Caco-2 (cell line): Measurements from ENCODE around the gene TMEM63C. TPM values are rescaled to one million over a fixed set of nuclear protein-coding genes. Genes with fewer than 3 reads are reported as not detected.

ENCODE experiments used
- BruUV-seq: library from RNA; stranded (reverse); fragments of 400-500 nt; replicated peaks from 2 replicates; lab custom pipeline; 2021; lab: Mats Ljungman, UMichigan
- CTCF ChIA-PET: fragments of 300-600 bp; sonication (Branson Sonifier 250); formaldehyde crosslinking; loops from one replicate; lab custom pipeline; 2022; ENCODE audit warnings: antibody characterized with exemption; lab: Charles Lee
- POLR2A ChIA-PET: fragments of 300-600 bp; sonication (Branson Sonifier 250); formaldehyde crosslinking; loops from one replicate; lab custom pipeline; 2022; ENCODE audit warnings: antibody characterized with exemption; lab: Charles Lee
- DNase-seq, 2 experiments: peaks; one replicate each; pipeline versions ENCODE4 v3.0.0 to v3.0.0-alpha.2; 2020 to 2022
- H3K27me3 ChIP-seq: replicated peaks from 2 replicates; pipeline ENCODE4 v1.6.0; 2011; ENCODE audit warnings: low read length; ENCODE audit not compliant: control insufficient read depth, insufficient read depth
- H3K36me3 ChIP-seq: 2 replicates; pipeline ENCODE4 v1.5.1; 2011; ENCODE audit warnings: low read length; ENCODE audit not compliant: control insufficient read depth, insufficient read depth
- H3K4me1 ChIP-seq: fragments of 250-450 bp; sonication (Bioruptor Pico); 2 replicates; pipeline ENCODE4 v1.5.1; 2020; ENCODE audit warnings: mild to moderate bottlenecking
- H3K4me3 ChIP-seq: 2 replicates; pipeline ENCODE4 v1.5.1; 2011; ENCODE audit warnings: low read depth, mild to moderate bottlenecking, control low read depth, low read length
- H3K9me3 ChIP-seq: fragments of 250-450 bp; sonication (Bioruptor Pico); 2 replicates; pipeline ENCODE4 v1.5.1; 2020; ENCODE audit warnings: mild to moderate bottlenecking, moderate library complexity
- H3K27ac Mint-ChIP-seq: one replicate; pipeline ENCODE4 v1.8.0; 2022; ENCODE audit warnings: mixed read lengths; ENCODE audit not compliant: unreplicated experiment
- H3K27me3 Mint-ChIP-seq: one replicate; pipeline ENCODE4 v1.8.0; 2022; ENCODE audit warnings: mixed read lengths; ENCODE audit not compliant: insufficient read depth, unreplicated experiment
- H3K36me3 Mint-ChIP-seq: one replicate; pipeline ENCODE4 v1.8.0; 2022; ENCODE audit warnings: mild to moderate bottlenecking, mixed read lengths; ENCODE audit not compliant: insufficient read depth, unreplicated experiment
- H3K4me1 Mint-ChIP-seq: one replicate; pipeline ENCODE4 v1.8.0; 2022; ENCODE audit warnings: low read depth, mixed read lengths; ENCODE audit not compliant: unreplicated experiment
- H3K4me3 Mint-ChIP-seq: one replicate; pipeline ENCODE4 v1.8.0; 2022; ENCODE audit warnings: mild to moderate bottlenecking, moderate library complexity, mixed read lengths; ENCODE audit not compliant: unreplicated experiment
- H3K9me3 Mint-ChIP-seq: one replicate; pipeline ENCODE4 v1.8.0; 2022; ENCODE audit warnings: mixed read lengths; ENCODE audit not compliant: unreplicated experiment
- intact Hi-C: fragments of 100-400 bp; cut with micrococcal nuclease; formaldehyde crosslinking; loops from one replicate; pipeline ENCODE4 v1.10.0; 2022; ENCODE audit not compliant: unreplicated experiment
- total RNA-seq: library from RNA; stranded (reverse); gene quantifications from 2 replicates; pipeline ENCODE4 v1.2.3, GENCODE V29; 2022
- TF ChIP-seq, protein P1 (sequence below), 2 experiments: fragments of 200-600 bp in 1 of 2; IDR thresholded peaks; 1 replicate in 1 of 2; 2 replicates in 1 of 2; pipeline versions ENCODE4 v1.5.1 to v1.8.0; 2011 to 2022; ENCODE audit warnings: antibody characterized with exemption in 1 of 2, control low read depth in 1 of 2, inconsistent platforms in 1 of 2, low read depth in 1 of 2, low read length in 1 of 2, mild to moderate bottlenecking in 1 of 2, moderate library complexity in 1 of 2; ENCODE audit not compliant: insufficient read depth in 1 of 2, severe bottlenecking in 1 of 2, unreplicated experiment in 1 of 2

The TMEM63C gene
- total RNA-seq, 1 experiment from 2014 or later: 1.3 TPM

DNA sequence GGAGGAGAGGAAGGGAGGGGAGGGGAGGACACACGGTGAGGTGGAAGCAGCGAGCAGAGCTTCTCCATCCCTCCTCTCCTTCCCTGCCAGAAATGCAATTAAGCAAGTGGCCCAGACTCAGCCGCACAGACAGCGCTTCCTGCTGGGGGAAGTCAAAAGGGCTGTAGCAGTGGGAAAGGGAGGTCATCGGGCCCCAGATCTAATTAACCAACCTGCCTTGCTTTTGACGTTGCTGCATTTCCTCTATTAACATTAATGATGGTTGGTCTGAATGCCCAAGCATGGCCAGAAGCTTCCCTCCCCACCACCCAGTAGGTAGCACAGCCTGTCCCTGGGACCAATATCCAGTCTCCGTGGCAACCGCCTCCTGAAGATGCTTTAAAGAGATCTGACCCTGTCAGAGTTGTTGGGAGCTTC lies 94.0 kb downstream of the TMEM63C start:
- H3K27me3 Mint-ChIP-seq: no peaks in the 10 kb centered on the region
- TF ChIP-seq, protein P1, sequence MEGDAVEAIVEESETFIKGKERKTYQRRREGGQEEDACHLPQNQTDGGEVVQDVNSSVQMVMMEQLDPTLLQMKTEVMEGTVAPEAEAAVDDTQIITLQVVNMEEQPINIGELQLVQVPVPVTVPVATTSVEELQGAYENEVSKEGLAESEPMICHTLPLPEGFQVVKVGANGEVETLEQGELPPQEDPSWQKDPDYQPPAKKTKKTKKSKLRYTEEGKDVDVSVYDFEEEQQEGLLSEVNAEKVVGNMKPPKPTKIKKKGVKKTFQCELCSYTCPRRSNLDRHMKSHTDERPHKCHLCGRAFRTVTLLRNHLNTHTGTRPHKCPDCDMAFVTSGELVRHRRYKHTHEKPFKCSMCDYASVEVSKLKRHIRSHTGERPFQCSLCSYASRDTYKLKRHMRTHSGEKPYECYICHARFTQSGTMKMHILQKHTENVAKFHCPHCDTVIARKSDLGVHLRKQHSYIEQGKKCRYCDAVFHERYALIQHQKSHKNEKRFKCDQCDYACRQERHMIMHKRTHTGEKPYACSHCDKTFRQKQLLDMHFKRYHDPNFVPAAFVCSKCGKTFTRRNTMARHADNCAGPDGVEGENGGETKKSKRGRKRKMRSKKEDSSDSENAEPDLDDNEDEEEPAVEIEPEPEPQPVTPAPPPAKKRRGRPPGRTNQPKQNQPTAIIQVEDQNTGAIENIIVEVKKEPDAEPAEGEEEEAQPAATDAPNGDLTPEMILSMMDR (IDR thresholded peaks at IDR 0.05; ENCODE audit: insufficient read depth in 1 of 2, low read depth in 1 of 2, low read length in 1 of 2, severe bottlenecking in 1 of 2, unreplicated experiment in 1 of 2): no peak

DNA sequence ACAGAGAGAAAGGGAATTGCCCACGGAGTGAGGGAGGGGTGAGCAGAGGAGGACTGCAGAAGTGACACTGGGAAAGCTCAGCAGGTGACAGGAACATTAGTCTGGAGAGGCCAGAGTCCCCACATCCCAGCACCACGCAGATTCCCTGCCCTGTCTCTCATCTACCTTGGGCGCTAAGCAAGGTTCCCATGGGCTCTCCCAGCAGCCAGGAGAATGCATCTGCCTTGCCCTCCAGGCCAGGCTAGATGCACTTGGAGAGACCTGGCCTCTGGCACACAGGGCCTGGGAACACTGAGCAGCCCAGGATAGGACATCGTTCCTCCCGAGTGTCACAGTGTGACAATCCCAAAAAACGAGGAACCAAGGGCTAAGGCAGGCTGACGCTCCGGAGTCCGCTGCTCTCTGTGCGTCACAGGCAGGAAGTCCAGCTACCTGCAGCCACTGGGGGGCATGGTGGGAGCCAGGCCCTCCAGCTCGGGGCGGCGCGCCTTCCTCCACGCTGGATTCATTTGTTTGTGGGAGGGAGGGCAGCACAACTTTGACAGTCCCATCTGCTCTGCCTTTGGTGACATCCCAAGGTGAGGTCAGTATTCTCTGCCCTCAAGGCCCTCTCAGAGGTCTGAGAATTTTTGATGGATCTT lies 94.8 kb downstream of the TMEM63C start:
- POLR2A ChIA-PET: no interaction called here
- H3K9me3 Mint-ChIP-seq: no peaks in the 10 kb centered on the region
- Histone ChIP-seq H3K36me3 (no peaks in the 10 kb centered on the region), H3K27me3 (no peaks in the 10 kb centered on the region), H3K4me3 (no peak overlapping the region), H3K4me1 (no peaks in the 10 kb centered on the region), H3K9me3 (no peaks in the 10 kb centered on the region)
- DNase-seq: no peak
- CTCF ChIA-PET: interaction anchor here (0.6 kb wide), 1 partner anchor 123 kb away, joined by 4 read pairs; no protein-coding TSS in a partner anchor
- no peaks in the 10 kb centered on the region for H3K27me3 Mint-ChIP-seq
- intact Hi-C loops: no loop called here
- no peaks in the 10 kb centered on the region for H3K4me1 Mint-ChIP-seq
- no TSS peak for BruUV-seq
- TF ChIP-seq, protein P1 (IDR thresholded peaks at IDR 0.05; ENCODE audit: insufficient read depth in 1 of 2, low read depth in 1 of 2, low read length in 1 of 2, severe bottlenecking in 1 of 2, unreplicated experiment in 1 of 2): no peak
- H3K36me3 Mint-ChIP-seq: no peaks in the 10 kb centered on the region
- H3K27ac Mint-ChIP-seq: no peak overlapping the region
- no peak overlapping the region for H3K4me3 Mint-ChIP-seq

More for the DNA sequence above, 94.0 kb downstream of the TMEM63C start:
- DNase-seq: no peak
- H3K4me1 ChIP-seq: no peaks in the 10 kb centered on the region
- no peaks in the 10 kb centered on the region for H3K36me3 ChIP-seq
- intact Hi-C loops: no loop called here
- no peaks in the 10 kb centered on the region for H3K36me3 Mint-ChIP-seq
- POLR2A ChIA-PET: no interaction called here
- no peak overlapping the region for H3K4me3 ChIP-seq
- CTCF ChIA-PET: no interaction called here
- H3K4me3 Mint-ChIP-seq: no peak overlapping the region
- no peaks in the 10 kb centered on the region for H3K9me3 ChIP-seq
- H3K27me3 ChIP-seq: no peaks in the 10 kb centered on the region
- H3K9me3 Mint-ChIP-seq: no peaks in the 10 kb centered on the region
- H3K27ac Mint-ChIP-seq: no peak overlapping the region
- H3K4me1 Mint-ChIP-seq: no peaks in the 10 kb centered on the region
- BruUV-seq: no TSS peak

DNA sequence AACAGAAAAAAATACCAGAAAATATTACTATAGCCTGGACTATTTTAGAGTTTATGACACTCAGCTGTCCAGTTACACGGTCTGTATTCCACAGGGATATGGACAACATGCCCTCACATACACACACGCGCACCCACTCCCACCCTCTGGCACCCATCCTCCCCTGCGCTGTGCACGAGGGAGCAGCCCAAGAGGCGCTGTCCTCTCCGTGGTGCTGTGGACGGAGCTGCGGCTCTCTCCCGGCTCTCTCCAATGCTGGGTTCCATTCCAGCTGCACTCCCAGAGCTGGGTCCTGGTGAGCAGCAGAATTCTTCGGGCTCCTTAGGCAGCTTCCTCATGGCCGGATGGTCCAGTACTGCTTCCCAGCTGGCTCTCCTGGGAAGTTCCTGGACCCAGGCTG lies 95.4 kb downstream of the TMEM63C start:
- Histone ChIP-seq H3K9me3 (no peaks in the 10 kb centered on the region), H3K4me1 (no peaks in the 10 kb centered on the region), H3K27me3 (no peaks in the 10 kb centered on the region), H3K36me3 (no peaks in the 10 kb centered on the region), H3K4me3 (no peak overlapping the region)
- Mint-ChIP-seq H3K9me3 (no peaks in the 10 kb centered on the region), H3K4me1 (no peaks in the 10 kb centered on the region), H3K27me3 (no peaks in the 10 kb centered on the region), H3K27ac (no peak overlapping the region), H3K36me3 (no peaks in the 10 kb centered on the region), H3K4me3 (no peak overlapping the region)
- ChIA-PET CTCF (no interaction called here), POLR2A (no interaction called here)
- BruUV-seq: no TSS peak
- intact Hi-C loops: no loop called here
- TF ChIP-seq, protein P1 (IDR thresholded peaks at IDR 0.05; ENCODE audit: insufficient read depth in 1 of 2, low read depth in 1 of 2, low read length in 1 of 2, severe bottlenecking in 1 of 2, unreplicated experiment in 1 of 2): no peak
- DNase-seq: no peak
